NOMO-1 treated with DMSO at 0.1 percent for 48 hours (cell line): ENCODE data around the gene GCN1.
A peak's percentile ranks its signal among the peaks of the same experiment; 100 is the strongest.

Experiments
- DNase-seq: peaks from one replicate; lab custom pipeline; 2025; ENCODE audit not compliant: unreplicated experiment; lab: John Stamatoyannopoulos, UW

GCN1 gene

GRCh38 chr12:120229071-120229486 is 34.6 kb upstream of the GCN1 start:
- no peak for DNase-seq

- peak; percentile 83 for DNase-seq
Measured at GRCh38 chr12:120228291-120229070, 34.0 kb upstream of the GCN1 start.

- no peak for DNase-seq
Measured at GRCh38 chr12:120228041-120228290, 33.5 kb upstream of the GCN1 start.

- no peak for DNase-seq
Measured at GRCh38 chr12:120227233-120228040, 32.9 kb upstream of the GCN1 start.

- DNase-seq: peak; percentile 54
Measured at GRCh38 chr12:120225852-120226640, 31.5 kb upstream of the GCN1 start.

GRCh38 chr12:120225200-120225558 is 30.7 kb upstream of the GCN1 start:
- DNase-seq: no peak

GRCh38 chr12:120224304-120225199 is 30.0 kb upstream of the GCN1 start:
- DNase-seq: no peak

GRCh38 chr12:120223458-120224303 is 29.2 kb upstream of the GCN1 start:
- no peak for DNase-seq

GRCh38 chr12:120222288-120222832 is 27.8 kb upstream of the GCN1 start:
- DNase-seq: no peak

- no peak for DNase-seq
Measured at GRCh38 chr12:120221576-120221900, 27.0 kb upstream of the GCN1 start.

GRCh38 chr12:120220838-120221575 is 26.5 kb upstream of the GCN1 start:
- no peak for DNase-seq

- no peak for DNase-seq
Measured at GRCh38 chr12:120218680-120219606, 24.4 kb upstream of the GCN1 start.

GRCh38 chr12:120216742-120217605 is 22.5 kb upstream of the GCN1 start:
- DNase-seq: peak; percentile 74

GRCh38 chr12:120215766-120216735 is 21.5 kb upstream of the GCN1 start:
- DNase-seq: no peak

- DNase-seq: no peak
Measured at GRCh38 chr12:120215357-120215735, 20.8 kb upstream of the GCN1 start.
